PC-9 (cell line): ENCODE measurements around the gene SDK2.

Experiments
- EZH2 ChIP-seq: fragments of 200-600 bp; sonication (generic); IDR thresholded peaks from 2 replicates; pipeline ENCODE4 v1.8.0; 2017; ENCODE audit warnings: antibody characterized with exemption, low read depth
- TF ChIP-seq, protein P1 (sequence below): fragments of 200-600 bp; sonication (generic); conservative IDR thresholded peaks from 2 replicates; pipeline ENCODE4 v1.6.1; 2017; ENCODE audit warnings: mixed run types, antibody characterized with exemption, mild to moderate bottlenecking, moderate library complexity

DNA sequence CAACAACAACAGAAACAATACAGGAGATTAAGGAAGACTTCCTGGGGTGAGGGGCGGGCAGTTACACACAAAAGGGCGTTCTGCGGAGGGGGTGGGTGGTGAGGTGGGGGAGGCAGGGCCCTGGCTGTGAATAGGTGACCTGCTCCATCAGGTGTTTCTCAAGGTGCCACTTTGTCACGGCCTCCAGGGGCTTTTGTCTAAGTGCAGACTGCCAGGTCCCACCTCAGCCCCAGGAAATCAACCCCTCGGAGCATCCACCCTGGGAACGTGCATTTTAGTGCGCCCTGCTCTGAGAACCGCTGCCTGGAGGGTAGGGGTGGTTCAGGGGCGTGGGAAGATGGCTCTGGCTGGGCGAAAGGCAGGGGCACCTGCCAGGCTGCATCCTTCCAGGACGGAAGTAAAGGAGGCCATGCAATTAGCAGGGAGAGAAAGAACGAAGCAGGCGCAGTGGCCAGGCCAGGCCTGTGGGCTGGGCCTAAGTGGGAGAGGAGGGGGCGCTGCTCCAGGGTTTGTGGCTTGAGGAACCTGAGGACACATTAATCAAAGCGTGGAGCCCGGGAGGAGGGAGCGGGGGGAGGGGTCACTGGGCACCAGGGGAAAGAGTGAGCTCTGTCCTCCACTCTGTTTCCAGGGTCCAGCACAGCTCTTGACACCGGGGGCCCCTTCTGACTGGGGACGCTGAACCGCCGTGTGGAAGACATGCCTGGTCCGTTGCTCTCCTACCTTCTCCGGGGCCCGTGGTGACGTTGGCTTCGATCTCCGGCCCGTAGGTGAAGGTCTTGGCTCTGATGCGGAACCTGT lies 283.1 kb downstream of the SDK2 start:
- TF ChIP-seq, protein P1, sequence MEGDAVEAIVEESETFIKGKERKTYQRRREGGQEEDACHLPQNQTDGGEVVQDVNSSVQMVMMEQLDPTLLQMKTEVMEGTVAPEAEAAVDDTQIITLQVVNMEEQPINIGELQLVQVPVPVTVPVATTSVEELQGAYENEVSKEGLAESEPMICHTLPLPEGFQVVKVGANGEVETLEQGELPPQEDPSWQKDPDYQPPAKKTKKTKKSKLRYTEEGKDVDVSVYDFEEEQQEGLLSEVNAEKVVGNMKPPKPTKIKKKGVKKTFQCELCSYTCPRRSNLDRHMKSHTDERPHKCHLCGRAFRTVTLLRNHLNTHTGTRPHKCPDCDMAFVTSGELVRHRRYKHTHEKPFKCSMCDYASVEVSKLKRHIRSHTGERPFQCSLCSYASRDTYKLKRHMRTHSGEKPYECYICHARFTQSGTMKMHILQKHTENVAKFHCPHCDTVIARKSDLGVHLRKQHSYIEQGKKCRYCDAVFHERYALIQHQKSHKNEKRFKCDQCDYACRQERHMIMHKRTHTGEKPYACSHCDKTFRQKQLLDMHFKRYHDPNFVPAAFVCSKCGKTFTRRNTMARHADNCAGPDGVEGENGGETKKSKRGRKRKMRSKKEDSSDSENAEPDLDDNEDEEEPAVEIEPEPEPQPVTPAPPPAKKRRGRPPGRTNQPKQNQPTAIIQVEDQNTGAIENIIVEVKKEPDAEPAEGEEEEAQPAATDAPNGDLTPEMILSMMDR: no peak
- TF ChIP-seq EZH2: no peak
